Adrenal gland (tissue), 12 donors: ENCODE measurements around the gene MAS1. TPM values are rescaled to one million over a fixed set of nuclear protein-coding genes. Genes with fewer than 3 reads are reported as not detected.
A peak's percentile ranks its signal among the peaks of the same experiment; 100 is the strongest.
"Not testable (repeated sequence)": the region's sequence is repeated elsewhere in the genome, so short reads cannot be mapped to it uniquely, and the experiment has no call there.

ENCODE experiments used
- DNase-seq, 7 donors: peaks; one replicate each; pipeline ENCODE4 v3.0.0-alpha.2; 2019 to 2020
- H3K27ac ChIP-seq, 5 donors: fragments of 200-600 bp; sonication (generic) in 4 of 5; 1 replicate in 3 of 5; 2 replicates in 2 of 5; pipeline versions ENCODE4 v1.5.1 to v1.8.0; 2016 to 2020; ENCODE audit warnings: mild to moderate bottlenecking in 1 of 5
- H3K27me3 ChIP-seq: fragments of 200-600 bp; 2 replicates; pipeline ENCODE4 v1.8.0; 2021
- H3K36me3 ChIP-seq, 2 donors: fragments of 200-600 bp; replicated peaks in 1 of 2; 1 replicate in 1 of 2; 2 replicates in 1 of 2; pipeline versions ENCODE4 v1.5.1 to v1.8.0; 2018 to 2022
- H3K4me1 ChIP-seq, 2 donors: fragments of 200-600 bp; replicated peaks in 1 of 2; 1 replicate in 1 of 2; 2 replicates in 1 of 2; pipeline versions ENCODE4 v1.5.1 to v1.8.0; 2018 to 2021
- H3K4me3 ChIP-seq, 4 donors: fragments of 200-600 bp; sonication (generic) in 3 of 4; one replicate each; pipeline ENCODE4 v1.5.1; 2016 to 2018
- H3K9me3 ChIP-seq, 3 donors: fragments of 200-600 bp; sonication (generic) in 1 of 3; replicated peaks in 1 of 3; 1 replicate in 2 of 3; 2 replicates in 1 of 3; pipeline versions ENCODE4 v1.5.1 to v1.8.0; 2016 to 2021
- POLR2A ChIP-seq, 2 donors: fragments of 450-650 bp; IDR thresholded peaks; one replicate each; pipeline ENCODE4 v1.6.1; 2017; ENCODE audit warnings: antibody characterized with exemption in 2 of 2, mild to moderate bottlenecking in 2 of 2, moderate library complexity in 1 of 2
- WGBS, 4 donors: extraction: QIAGEN DNeasy Blood & Tissue Kit in 2 of 4; methylation state at CpG; one replicate each; pipeline versions ENCODE4 v1.1.5 to v1.1.7; 2013 to 2017; 5-methylcytosine and 5-hydroxymethylcytosine counted together
- intact Hi-C, 2 donors: fragments of 100-400 bp; cut with DNase I; formaldehyde crosslinking; loops; one replicate each; pipeline versions ENCODE4 v1.14.1 to v1.15.0; 2022 to 2023
- polyA plus RNA-seq, 3 donors: library from polyadenylated mRNA; stranded (reverse); fragments of 200-250 nt in 2 of 3; fragments of 350-450 nt in 1 of 3; fragmentation: Illumina TruSeq in 1 of 3; extraction: RNeasy Lipid Tissue Mini Kit (QIAGEN cat#74804) in 1 of 3; gene quantifications; one replicate each; pipeline ENCODE4 v1.2.3, GENCODE V29; 2013 to 2014
- total RNA-seq, 9 donors: library from RNA; depleted of rRNA in 4 of 9; stranded (reverse); fragments of >200 nt in 4 of 9; fragments of 120-200 nt in 1 of 9; fragmentation: NEBNext Ultra II Directional in 1 of 9; extraction: Animal tissue kit (Norgen Biotek cat#: 25700) in 1 of 9; gene quantifications; one replicate each; pipeline versions ENCODE4 v1.1.0 to v1.2.4, GENCODE V29; 2013 to 2023
- TF ChIP-seq, protein P1 (sequence below), 6 experiments: fragments of 450-650 bp in 4 of 6; fragments of 200-600 bp in 2 of 6; sonication (generic) in 1 of 6; IDR thresholded peaks; 1 replicate in 5 of 6; 2 replicates in 1 of 6; pipeline versions ENCODE4 v1.5.1 to v1.8.0; 2016 to 2021; ENCODE audit warnings: antibody characterized with exemption in 6 of 6, mild to moderate bottlenecking in 2 of 6, moderate library complexity in 1 of 6
- donor health status: healthy with polysubstance abuse.
- donor health status: Bipolar disorder and iron deficiency.
- donor health status: DM: yes; HTN: yes; CAD: no.
- donor health status: DM: no; HTN: no; CAD: no.
- donor health status: DM: no; HTN: no; CAD: no.
- donor health status: DM: yes; HTN: yes; CAD: no.

MAS1 gene
- total and polyA plus RNA-seq, 12 donors = under 0.01 TPM; not detected in 10

DNA sequence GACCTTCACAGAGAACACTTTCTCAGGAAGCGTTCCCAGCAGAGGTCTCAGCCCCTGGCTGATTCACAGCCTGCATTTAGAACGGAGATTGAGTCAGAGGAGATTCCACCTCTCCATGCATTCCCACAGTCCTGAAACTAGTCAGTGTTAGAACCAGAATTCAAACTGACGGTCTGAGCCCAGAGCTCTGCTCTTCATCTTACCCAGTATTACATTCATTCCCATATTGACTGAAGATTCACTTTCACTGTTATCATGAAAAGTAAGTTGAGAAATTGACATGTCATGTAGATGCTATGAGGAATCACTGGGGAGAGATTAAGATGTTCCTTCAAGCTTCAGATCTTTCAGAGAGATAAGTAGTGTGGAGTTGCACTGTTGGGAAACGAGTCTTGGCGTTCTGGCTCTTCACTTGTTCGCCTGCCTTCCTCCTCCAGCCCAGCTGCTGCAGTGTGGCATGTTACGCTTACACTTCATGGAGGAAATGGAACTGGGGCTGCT is 28.3 kb downstream of the MAS1 start:
- no peak overlapping the region for H3K27ac ChIP-seq

DNA sequence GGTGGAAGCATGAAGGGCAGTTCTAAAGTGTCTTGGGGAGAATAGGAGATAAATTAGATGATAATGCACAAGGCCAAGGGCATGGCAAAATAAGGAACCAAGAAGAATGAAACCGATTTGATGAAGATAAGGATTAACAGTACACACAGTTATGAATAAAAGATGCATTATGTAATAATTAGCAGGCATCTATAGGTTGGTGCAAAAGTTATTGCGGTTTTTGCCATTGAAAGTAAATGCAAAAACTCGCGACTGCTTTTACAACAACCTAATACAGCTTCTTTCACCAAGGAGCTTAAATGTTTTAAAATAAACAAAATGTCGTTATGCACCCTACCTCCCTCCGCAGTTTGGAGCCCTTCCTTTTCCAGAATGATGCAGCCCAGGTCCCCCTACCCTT is 29.0 kb downstream of the MAS1 start:
- 78 to 85% (median 81%) methylated on average over 6 of the region's 6 CpGs for WGBS, 4 donors
- Histone ChIP-seq H3K4me3 (no peak overlapping the region), H3K9me3 (no peaks in the 10 kb centered on the region), H3K27me3 (no peaks in the 10 kb centered on the region), H3K27ac (no peak overlapping the region), H3K4me1 (peaks cover 0 to under 1% of the 10 kb centered on the region in 2 donors), H3K36me3 (no peaks in the 10 kb centered on the region)
- intact Hi-C loops = no loop called here
- no peak for DNase-seq
- TF ChIP-seq, protein P1, sequence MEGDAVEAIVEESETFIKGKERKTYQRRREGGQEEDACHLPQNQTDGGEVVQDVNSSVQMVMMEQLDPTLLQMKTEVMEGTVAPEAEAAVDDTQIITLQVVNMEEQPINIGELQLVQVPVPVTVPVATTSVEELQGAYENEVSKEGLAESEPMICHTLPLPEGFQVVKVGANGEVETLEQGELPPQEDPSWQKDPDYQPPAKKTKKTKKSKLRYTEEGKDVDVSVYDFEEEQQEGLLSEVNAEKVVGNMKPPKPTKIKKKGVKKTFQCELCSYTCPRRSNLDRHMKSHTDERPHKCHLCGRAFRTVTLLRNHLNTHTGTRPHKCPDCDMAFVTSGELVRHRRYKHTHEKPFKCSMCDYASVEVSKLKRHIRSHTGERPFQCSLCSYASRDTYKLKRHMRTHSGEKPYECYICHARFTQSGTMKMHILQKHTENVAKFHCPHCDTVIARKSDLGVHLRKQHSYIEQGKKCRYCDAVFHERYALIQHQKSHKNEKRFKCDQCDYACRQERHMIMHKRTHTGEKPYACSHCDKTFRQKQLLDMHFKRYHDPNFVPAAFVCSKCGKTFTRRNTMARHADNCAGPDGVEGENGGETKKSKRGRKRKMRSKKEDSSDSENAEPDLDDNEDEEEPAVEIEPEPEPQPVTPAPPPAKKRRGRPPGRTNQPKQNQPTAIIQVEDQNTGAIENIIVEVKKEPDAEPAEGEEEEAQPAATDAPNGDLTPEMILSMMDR (IDR thresholded peaks at IDR 0.05) = no peak
- no peak for TF ChIP-seq POLR2A (IDR thresholded peaks at IDR 0.05)

More for the DNA sequence above, 28.3 kb downstream of the MAS1 start:
- no peaks in the 10 kb centered on the region for H3K4me1 ChIP-seq
- DNase-seq = no peak
- no peaks in the 10 kb centered on the region for H3K36me3 ChIP-seq
- H3K9me3 ChIP-seq = no peaks in the 10 kb centered on the region
- H3K27me3 ChIP-seq = no peaks in the 10 kb centered on the region
- intact Hi-C loops = no loop called here
- TF ChIP-seq, protein P1 (IDR thresholded peaks at IDR 0.05) = no peak
- TF ChIP-seq POLR2A (IDR thresholded peaks at IDR 0.05) = no peak
- WGBS, 4 donors = 74 to 83% (median 79%) methylated on average over 7 of the region's 7 CpGs
- no peak overlapping the region for H3K4me3 ChIP-seq

DNA sequence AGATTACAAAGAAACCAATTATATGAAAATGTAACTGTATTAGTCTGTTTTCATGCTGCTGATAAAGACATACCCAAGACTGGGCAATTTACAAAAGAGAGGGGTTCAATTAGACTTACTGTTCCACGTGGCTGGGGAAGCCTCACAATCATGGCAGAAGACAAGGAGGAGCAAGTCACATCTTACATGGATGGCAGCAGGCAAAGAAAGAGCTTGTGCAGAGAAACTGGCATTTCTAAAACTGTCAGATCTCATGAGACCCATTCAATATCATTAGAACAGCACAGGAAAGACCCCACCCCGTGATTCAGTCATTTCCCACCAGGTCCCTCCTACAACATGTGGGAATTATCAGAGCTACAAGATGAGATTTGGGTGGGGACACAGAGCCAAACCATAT is 33.4 kb downstream of the MAS1 start:
- H3K4me1 ChIP-seq, H3K27me3 ChIP-seq, H3K9me3 ChIP-seq, intact Hi-C loops, DNase-seq, H3K27ac ChIP-seq, H3K4me3 ChIP-seq, H3K36me3 ChIP-seq: not testable (repeated sequence)
- 53 to 90% (median 61%) methylated on average over 1 to 2 of the region's 2 CpGs for WGBS, 4 donors

DNA sequence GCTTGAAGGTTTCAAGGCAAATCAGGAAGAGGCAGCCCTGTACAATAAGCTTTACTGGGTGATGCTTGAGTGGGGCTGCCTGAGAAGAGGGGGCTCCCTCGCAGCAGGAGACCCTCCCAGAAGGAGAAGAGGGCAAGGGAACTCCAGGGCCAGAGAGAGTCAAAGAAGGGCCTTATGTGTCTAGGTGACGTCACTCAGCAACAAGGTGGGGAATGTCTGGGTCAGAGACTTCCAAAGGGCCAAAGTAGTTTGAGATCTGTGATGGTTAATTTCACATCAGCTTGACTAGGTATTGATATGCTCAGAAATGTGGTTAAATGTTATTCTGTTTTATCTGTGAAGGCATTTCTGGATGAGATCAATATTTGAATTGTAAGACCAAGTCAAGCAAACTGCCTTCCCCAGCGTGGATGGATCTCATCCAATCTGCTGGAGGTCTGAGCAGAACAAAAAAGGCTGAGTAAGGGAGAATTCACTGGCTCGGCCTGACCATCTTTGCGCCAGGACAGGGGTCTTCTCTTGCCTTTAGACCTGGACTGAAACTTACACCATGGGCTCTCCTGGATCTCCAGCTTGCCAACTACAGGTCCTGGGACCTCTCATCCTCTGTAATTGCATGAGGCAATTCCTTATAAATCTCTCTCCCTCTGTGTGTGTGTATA is 35.9 kb downstream of the MAS1 start:
- no peak for DNase-seq
- TF ChIP-seq POLR2A (IDR thresholded peaks at IDR 0.05) = no peak
- TF ChIP-seq, protein P1 (IDR thresholded peaks at IDR 0.05) = no peak
- no peaks in the 10 kb centered on the region for H3K9me3 ChIP-seq
- peaks cover 0 to 8% of the 10 kb centered on the region in 2 donors for H3K4me1 ChIP-seq
- no peaks in the 10 kb centered on the region for H3K36me3 ChIP-seq
- no peak overlapping the region for H3K27ac ChIP-seq
- intact Hi-C loops = no loop called here
- H3K27me3 ChIP-seq = no peaks in the 10 kb centered on the region
- 81 to 88% (median 86%) methylated on average over 5 of the region's 5 CpGs for WGBS, 4 donors
- H3K4me3 ChIP-seq = no peak overlapping the region

DNA sequence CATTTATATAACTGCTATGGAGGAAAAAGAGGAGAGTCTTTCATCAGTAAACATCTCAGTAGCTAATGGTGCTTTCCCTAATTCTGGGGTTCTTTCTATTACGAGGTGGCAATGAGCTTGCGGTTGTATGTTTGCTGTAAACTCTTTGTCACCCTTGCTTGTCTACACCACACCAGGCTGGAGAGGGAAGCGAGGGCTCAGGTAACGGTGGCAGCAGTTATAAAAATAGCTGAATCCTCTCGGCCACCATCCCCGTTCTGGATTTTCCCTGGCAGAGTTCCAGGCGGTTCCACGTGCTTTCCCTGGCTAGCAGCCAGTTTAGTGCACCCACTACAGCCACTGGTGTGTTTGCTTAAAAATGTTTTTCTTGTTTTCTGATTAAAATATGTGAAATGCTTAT is 39.0 kb downstream of the MAS1 start:
- H3K36me3 ChIP-seq = no peaks in the 10 kb centered on the region
- H3K4me1 ChIP-seq = peaks cover 0 to 7% of the 10 kb centered on the region in 2 donors
- no peak overlapping the region for H3K27ac ChIP-seq
- H3K27me3 ChIP-seq = no peaks in the 10 kb centered on the region
- intact Hi-C loops = loop anchor here in 1 of 2 donors (10.0 kb wide), 1 partner anchor 245 kb away; no protein-coding TSS in a partner anchor
- peak in 3 of 7 donors; percentile 15 to 59 (median 56) for DNase-seq
- H3K4me3 ChIP-seq = no peak overlapping the region
- WGBS, 4 donors = 31 to 35% (median 33%) methylated on average over 8 of the region's 8 CpGs
- H3K9me3 ChIP-seq = no peaks in the 10 kb centered on the region
- TF ChIP-seq POLR2A (IDR thresholded peaks at IDR 0.05) = no peak
- TF ChIP-seq, protein P1 (IDR thresholded peaks at IDR 0.05) = no peak
